Calu3 (cell line): ENCODE results near the gene EXOSC2. TPM values are rescaled to one million over a fixed set of nuclear protein-coding genes. Genes with fewer than 3 reads are reported as not detected.
A peak's percentile ranks its signal among the peaks of the same experiment; 100 is the strongest.

ENCODE experiments used
- BruUV-seq: library from RNA; stranded (reverse); fragments of 400-500 nt; replicated peaks from 2 replicates; lab custom pipeline; 2021; lab: Mats Ljungman, UMichigan
- CTCF ChIA-PET: fragments of 300-600 bp; sonication (Branson Sonifier 250); formaldehyde crosslinking; loops from one replicate; lab custom pipeline; 2022; ENCODE audit warnings: antibody characterized with exemption; lab: Charles Lee
- DNase-seq: peaks from one replicate; pipeline ENCODE4 v3.0.0; 2022
- H3K27ac Mint-ChIP-seq: one replicate; pipeline ENCODE4 v1.8.0; 2022; ENCODE audit warnings: mixed read lengths; ENCODE audit not compliant: unreplicated experiment
- H3K27me3 Mint-ChIP-seq: one replicate; pipeline ENCODE4 v1.8.0; 2022; ENCODE audit warnings: mixed read lengths; ENCODE audit not compliant: unreplicated experiment
- H3K36me3 Mint-ChIP-seq: one replicate; pipeline ENCODE4 v1.8.0; 2022; ENCODE audit warnings: mild to moderate bottlenecking, moderate library complexity, mixed read lengths; ENCODE audit not compliant: insufficient read depth, unreplicated experiment
- H3K4me1 Mint-ChIP-seq: one replicate; pipeline ENCODE4 v1.8.0; 2022; ENCODE audit warnings: mild to moderate bottlenecking, low read depth, mixed read lengths; ENCODE audit not compliant: unreplicated experiment
- H3K4me3 Mint-ChIP-seq: one replicate; pipeline ENCODE4 v1.8.0; 2022; ENCODE audit warnings: mild to moderate bottlenecking, low read depth, moderate library complexity, mixed read lengths; ENCODE audit not compliant: unreplicated experiment
- H3K9me3 Mint-ChIP-seq: one replicate; pipeline ENCODE4 v1.8.0; 2022; ENCODE audit warnings: low read depth, mixed read lengths; ENCODE audit not compliant: unreplicated experiment
- intact Hi-C: fragments of 100-400 bp; cut with micrococcal nuclease; formaldehyde crosslinking; loops from one replicate; pipeline ENCODE4 v1.10.0; 2022; ENCODE audit not compliant: unreplicated experiment
- total RNA-seq: library from RNA; stranded (reverse); gene quantifications from 2 replicates; pipeline ENCODE4 v1.2.3, GENCODE V29; 2022
- TF ChIP-seq, protein P1 (sequence below): fragments of 200-600 bp; IDR thresholded peaks from one replicate; pipeline ENCODE4 v1.8.0; 2022; ENCODE audit warnings: antibody characterized with exemption; ENCODE audit not compliant: unreplicated experiment

EXOSC2 gene
- total RNA-seq, 1 experiment from 2014 or later: 42.9 TPM

DNA sequence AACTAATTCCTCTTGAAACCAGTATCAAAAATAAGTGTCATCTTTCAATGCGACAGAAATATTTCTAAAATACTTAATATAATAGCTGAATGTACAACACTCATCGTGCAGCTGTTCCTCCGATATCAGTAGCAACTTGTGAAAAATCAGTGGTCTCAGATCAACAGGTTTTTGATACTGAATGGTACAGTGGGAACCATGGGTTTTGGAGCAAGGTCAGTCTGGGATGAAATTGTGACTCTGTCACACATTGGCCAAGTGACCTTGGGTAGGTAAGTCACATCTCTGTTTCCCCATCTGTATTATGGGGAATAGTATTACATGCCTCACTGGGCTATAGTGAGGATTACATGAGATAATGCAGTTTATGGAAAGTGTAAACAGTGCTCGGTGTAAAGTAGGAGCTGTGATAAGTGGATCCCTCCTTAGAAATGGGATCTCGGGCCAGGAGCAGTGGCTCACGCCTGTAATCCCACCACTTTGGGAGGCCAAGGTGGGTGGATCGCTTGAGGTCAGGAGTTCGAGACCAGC lies 17.3 kb downstream of the EXOSC2 start:
- no TSS peak for BruUV-seq
- DNase-seq: no peak
- CTCF ChIA-PET: interaction anchor here (0.5 kb wide), 1 partner anchor 40 kb away, joined by 4 read pairs; no protein-coding TSS in a partner anchor
- Mint-ChIP-seq H3K27ac (no peak overlapping the region), H3K36me3 (peaks cover 43% of the 10 kb centered on the region), H3K27me3 (peaks cover 12% of the 10 kb centered on the region), H3K4me3 (peak overlapping the region; percentile 31), H3K9me3 (no peaks in the 10 kb centered on the region), H3K4me1 (no peaks in the 10 kb centered on the region)
- TF ChIP-seq, protein P1, sequence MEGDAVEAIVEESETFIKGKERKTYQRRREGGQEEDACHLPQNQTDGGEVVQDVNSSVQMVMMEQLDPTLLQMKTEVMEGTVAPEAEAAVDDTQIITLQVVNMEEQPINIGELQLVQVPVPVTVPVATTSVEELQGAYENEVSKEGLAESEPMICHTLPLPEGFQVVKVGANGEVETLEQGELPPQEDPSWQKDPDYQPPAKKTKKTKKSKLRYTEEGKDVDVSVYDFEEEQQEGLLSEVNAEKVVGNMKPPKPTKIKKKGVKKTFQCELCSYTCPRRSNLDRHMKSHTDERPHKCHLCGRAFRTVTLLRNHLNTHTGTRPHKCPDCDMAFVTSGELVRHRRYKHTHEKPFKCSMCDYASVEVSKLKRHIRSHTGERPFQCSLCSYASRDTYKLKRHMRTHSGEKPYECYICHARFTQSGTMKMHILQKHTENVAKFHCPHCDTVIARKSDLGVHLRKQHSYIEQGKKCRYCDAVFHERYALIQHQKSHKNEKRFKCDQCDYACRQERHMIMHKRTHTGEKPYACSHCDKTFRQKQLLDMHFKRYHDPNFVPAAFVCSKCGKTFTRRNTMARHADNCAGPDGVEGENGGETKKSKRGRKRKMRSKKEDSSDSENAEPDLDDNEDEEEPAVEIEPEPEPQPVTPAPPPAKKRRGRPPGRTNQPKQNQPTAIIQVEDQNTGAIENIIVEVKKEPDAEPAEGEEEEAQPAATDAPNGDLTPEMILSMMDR: no peak
- intact Hi-C loops: no loop called here

DNA sequence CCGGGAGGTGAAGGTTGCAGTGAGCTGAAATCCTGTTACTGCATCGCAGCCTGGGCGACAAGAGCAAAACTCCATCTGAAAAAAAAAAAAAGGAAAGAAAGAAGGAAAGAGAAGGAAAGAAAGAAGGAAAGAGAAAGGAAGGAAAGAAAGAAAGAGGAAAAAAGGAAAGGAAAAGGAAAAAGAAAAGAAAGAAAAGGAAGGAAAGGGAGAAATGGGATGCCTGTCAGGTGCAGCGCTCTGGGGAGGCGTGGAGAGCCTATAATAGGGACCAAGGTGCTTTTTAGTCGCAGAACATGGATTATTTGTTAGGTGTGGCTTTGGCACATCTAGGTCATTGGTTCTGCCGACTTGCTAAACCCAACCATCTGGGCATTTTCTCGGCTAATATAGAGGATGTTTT lies 17.9 kb downstream of the EXOSC2 start:
- CTCF ChIA-PET: interaction anchor here (0.5 kb wide), 1 partner anchor 39 kb away, joined by 4 read pairs; no protein-coding TSS in a partner anchor
- no peaks in the 10 kb centered on the region for H3K9me3 Mint-ChIP-seq
- no peaks in the 10 kb centered on the region for H3K4me1 Mint-ChIP-seq
- no TSS peak for BruUV-seq
- peaks cover 12% of the 10 kb centered on the region for H3K27me3 Mint-ChIP-seq
- H3K27ac Mint-ChIP-seq: no peak overlapping the region
- H3K4me3 Mint-ChIP-seq: peak overlapping the region; percentile 31
- no peak for DNase-seq
- H3K36me3 Mint-ChIP-seq: peaks cover 38% of the 10 kb centered on the region
- intact Hi-C loops: no loop called here
- TF ChIP-seq, protein P1: no peak

- CTCF ChIA-PET: interaction anchor here (0.6 kb wide), 1 partner anchor 16 kb away, joined by 3 read pairs; no protein-coding TSS in a partner anchor
Measured at GRCh38 chr9:130712564-130713285, 19.1 kb downstream of the EXOSC2 start.

DNA sequence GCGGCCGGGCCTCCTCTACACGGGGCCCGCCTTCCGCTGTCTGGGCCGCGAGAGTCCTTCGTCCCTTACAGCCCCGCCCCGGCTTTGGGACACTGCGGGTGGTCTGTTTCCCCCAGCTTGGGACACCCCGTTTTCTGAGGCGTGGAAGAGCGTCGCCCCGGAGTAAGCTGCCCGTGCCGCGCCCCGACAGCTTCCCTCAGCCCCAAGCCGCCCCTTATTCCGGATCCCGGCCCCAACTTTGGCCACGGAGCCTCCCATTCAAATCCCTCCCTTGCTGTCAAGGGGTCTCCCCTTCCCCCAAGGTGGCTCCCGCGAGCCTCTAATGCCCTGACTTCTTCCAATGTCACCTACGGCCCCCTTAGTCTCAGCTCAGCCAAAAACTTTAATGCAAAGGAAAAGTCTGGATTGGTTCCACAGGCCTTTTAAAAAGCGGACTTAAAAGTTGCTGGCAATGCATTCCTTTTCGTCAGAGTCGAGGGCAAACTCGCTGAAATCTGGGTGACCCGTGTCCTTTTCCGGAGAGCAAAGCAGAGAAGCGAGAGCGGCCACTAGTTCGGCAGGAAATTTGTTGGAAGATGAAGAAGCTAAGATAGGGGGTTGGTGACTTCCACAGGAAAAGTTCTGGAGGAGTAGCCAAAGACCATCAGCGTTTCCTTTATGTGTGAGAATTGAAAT lies 19.8 kb downstream of the EXOSC2 start:
- Mint-ChIP-seq H3K9me3 (no peaks in the 10 kb centered on the region), H3K27ac (peak overlapping the region; percentile 84), H3K36me3 (peaks cover 32% of the 10 kb centered on the region), H3K27me3 (peaks cover 12% of the 10 kb centered on the region), H3K4me1 (no peaks in the 10 kb centered on the region), H3K4me3 (peak overlapping the region; percentile 90)
- CTCF ChIA-PET: interaction anchor here (2.4 kb wide), 1 partner anchor 13 kb away, joined by 6 read pairs; no protein-coding TSS in a partner anchor
- no peak for DNase-seq
- BruUV-seq: no TSS peak
- intact Hi-C loops: no loop called here
- TF ChIP-seq, protein P1: no peak

More at GRCh38 chr9:130712564-130713285, 19.1 kb downstream of the EXOSC2 start:
- peak; percentile 93 for DNase-seq
- Mint-ChIP-seq H3K27ac (peak overlapping the region; percentile 84), H3K27me3 (peaks cover 12% of the 10 kb centered on the region), H3K4me1 (no peaks in the 10 kb centered on the region), H3K4me3 (peak overlapping the region; percentile 90), H3K36me3 (peaks cover 32% of the 10 kb centered on the region), H3K9me3 (no peaks in the 10 kb centered on the region)
- no TSS peak for BruUV-seq
- TF ChIP-seq, protein P1: no peak
- intact Hi-C loops: no loop called here
